CD4-positive, alpha-beta T cell treated with Interleukin-21 for 1 hour (primary cell): ENCODE measurements around the gene MYO1E.

Experiments
- DNase-seq: peaks from one replicate; pipeline ENCODE4 v3.0.0-alpha.2; 2020

MYO1E gene

DNA sequence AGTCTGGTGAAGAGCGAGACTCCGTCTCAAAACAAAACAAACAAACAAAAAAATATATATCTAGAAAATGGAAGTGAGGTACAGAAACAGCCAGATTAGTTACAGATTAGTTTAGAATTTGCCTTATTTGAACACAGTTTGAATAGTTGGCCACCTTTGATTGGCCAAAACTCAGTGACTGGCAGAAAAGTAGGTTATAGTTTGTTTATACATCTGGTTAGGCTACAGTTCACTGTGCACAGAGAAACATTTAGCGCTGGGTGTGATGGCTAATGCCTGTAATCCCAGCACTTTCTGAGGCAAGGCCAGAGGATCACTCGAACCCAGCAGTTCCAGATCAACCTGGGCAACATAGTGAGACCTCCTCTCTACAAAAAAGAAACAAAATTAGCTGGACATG, 114.4 kb downstream of the MYO1E start:
- no peak for DNase-seq

DNA sequence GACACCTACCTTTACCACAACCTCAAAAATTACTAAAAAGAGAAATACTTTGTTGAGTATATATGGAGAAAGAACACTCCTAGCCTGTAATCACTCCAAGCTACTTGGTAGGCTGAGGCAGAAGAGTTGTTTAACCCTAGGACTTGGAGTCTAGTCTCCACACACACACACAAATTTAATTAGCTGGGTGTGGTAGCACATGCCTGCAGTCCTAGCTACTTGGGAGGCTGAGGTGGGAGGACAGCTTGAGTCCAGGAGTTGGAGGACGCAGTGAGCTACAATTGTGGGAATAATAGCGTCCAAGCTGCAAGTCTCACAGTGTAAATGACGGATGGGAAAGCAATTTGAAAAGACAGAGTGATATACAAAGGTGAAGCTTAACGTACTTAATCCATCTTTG, 115.5 kb downstream of the MYO1E start:
- no peak for DNase-seq

DNA sequence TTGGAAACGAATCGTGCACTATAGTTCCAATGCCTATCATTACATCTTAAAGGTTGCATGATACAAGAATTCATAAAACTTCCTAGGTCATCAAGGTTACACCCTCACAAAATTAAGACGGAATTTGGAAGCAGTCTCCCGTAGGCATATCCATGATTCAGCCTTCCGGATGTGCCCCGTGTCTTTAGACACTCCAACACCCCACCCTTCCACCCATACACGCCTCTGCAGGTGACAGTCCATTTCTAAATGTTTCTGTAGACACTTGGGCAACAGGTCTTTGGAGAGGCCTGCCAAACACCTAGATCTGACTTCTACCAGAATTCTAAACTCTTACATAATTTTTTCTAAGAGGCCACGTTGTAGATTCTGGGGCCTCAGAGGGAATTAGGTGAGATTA, 116.2 kb downstream of the MYO1E start:
- no peak for DNase-seq

DNA sequence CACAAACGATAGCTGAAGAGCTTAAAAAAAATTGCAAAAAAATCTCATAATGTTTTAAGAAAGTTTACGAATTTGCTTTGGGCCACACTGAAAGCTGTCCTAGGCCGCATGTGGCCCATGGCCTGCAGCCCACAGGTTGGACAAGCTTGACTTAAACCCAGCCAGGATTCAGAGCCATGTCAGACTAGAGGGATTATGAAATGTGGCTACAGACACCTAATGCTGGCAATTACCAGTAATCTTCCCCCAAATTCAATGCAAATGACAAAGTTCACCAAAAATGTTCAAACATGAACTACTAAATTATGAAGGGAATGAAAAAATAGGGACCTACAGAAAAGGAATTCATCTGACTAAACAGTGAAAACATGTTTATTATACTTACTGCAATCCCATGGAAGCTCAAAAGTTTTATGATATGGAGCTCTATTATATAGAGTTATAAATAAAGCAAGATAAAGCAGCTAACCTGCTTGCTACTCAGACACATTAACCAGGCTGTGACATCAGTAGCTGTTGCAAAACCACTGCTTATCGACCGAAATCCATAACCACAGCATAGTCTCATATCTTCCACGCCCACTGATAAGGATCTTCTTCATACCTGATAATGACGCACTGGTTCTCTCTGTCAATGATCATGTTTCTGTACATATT, 116.9 kb downstream of the MYO1E start:
- peak; percentile 37 for DNase-seq

DNA sequence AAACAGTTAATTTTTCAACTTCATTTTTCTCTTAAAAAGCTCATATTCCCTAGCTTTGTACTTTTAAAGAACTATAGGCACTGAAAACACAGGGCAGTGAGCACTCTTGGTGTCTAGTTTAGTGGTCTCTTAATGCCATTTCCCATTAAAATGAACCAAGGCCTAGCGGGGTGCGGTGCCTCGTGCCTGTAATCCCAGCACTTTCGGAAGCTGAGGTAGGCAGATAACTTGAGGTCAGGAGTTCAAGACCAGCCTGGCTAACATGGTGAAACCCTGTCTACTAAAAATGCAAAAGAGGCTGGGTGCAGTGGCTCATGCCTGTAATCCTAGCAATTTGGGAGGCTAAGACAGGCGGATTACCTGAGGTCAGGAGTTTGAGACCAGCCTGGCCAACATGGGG, 120.5 kb downstream of the MYO1E start:
- no peak for DNase-seq

DNA sequence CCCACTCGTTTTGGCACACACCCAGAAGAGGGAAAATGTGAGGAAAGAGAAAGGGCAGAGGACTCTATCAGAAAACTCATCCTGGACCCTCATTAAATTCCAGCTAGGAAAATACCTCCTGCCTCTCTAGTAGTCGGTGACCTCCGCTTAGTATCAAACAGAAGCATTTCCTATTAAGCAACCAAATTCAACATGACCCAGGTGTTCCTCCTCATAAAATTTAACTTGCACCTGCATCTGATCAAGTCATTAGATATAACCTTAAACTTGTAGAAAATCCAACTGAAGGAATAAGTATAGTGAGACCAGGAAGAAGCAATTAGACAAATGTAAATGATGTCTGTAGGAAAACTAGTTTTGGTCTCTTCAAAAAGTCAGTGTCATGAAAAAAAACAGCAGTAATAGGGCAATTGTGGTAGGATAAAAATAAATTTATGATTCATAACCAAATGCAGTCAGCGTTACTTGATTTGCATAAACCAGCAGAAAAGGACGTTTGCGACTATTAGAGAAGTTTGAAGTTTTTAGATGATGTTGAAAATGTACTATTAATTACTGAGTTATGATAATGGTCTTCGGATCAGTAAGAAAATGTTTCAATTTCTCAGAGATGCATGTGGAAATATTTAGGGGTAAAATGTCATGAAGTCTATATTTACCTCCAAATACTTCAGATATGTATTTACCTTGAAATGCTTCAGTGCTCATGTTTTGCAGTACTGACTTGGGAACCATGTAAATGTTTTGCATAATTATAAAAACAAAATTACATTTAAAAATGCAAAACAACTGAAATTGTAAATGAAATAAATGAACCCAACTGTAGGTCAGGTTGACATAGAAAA, 121.4 kb downstream of the MYO1E start:
- no peak for DNase-seq

DNA sequence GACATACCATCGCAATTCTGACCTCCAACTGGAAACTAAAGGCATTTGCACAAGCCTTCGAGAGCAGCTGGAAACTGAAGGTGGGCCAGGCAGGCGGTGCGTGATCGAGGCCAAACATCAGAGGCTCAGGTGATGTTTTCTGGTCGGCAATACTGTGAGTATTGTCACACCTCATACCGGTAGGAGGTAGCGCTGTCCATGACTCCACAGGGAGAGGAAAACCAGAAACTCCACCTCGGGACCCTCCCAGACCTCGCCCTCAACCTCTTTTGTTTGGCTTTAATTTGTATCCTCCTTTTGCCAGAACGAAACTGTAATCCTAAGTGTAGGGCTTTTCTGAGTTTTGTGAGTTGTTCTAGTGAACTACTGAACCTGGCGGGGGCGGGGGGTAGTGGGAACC, 122.4 kb downstream of the MYO1E start:
- no peak for DNase-seq

DNA sequence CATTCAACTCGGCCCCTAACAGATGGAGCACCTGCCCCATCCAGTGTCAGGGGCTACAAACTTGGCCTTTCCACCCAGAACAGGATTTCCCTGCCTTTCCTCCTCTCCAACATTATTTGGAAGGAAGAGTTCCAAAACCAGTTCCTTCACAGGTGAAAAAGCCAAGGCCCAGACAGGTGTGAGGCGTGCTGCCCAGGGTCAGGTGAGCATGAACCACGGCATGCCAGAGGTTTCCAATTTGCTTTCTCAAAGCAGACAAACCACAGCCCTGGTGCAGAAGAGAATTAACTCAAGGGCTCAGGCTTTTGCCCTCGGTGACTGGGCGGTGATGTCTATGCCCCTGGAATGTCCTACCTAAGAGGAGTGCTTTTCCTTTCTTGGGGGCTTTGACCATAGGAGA, 122.9 kb downstream of the MYO1E start:
- DNase-seq = no peak

DNA sequence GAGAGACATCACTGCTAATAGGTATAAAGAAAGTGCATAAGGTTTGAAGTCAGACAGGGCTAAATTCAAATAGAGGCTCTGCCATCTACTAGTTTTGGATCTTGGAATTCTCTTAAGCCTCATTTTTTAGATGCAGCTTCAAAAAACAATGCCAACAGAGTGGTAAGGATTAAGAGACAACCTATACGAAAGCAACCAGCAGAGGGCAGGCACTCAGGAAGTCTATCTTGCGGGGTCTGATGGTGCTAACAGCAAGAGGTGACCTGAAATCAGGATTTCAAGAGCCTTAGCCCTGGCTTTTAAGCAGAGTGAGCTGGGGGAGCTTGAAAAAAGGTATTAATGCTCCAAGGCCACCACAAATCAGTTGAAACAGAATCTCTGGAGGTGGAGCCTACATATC, 125.3 kb downstream of the MYO1E start:
- DNase-seq = peak; percentile 57

DNA sequence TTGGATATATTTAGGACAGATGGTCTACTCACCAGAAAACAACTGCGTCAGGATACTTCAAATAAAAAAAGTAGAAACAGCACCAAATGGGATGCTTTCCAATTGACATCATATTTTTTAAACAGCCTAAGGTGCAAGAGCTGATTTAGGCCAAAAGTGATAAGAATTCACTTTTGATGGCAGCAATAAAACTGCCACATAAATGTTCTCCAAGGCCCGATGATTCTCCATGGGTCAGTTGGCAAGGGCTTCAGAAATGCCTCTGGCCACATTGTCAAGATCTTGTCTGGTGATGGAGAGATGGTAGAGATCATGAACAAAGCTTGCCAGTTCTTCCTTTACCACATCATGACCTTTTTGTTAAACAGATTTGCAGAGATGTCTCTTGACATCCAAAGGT, 127.1 kb downstream of the MYO1E start:
- no peak for DNase-seq

DNA sequence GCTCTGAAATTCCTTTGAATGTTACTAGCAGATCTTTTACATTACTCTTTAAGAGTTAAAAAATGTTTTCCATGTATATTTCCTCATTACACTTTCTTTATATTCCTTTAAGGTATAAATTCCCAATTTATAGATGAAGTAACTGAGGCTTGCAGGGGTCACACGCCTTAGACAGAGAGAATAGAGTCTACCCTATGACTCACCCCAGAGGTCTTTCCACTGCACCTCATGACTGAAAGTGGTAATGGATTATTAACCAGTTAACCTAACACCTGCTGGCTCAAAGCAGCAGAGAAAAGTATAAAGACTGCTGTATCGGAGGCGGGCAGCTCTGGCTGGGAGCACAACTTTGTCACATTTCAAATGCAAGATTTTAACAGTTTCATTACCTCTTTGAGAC, 128.3 kb downstream of the MYO1E start:
- DNase-seq = no peak

DNA sequence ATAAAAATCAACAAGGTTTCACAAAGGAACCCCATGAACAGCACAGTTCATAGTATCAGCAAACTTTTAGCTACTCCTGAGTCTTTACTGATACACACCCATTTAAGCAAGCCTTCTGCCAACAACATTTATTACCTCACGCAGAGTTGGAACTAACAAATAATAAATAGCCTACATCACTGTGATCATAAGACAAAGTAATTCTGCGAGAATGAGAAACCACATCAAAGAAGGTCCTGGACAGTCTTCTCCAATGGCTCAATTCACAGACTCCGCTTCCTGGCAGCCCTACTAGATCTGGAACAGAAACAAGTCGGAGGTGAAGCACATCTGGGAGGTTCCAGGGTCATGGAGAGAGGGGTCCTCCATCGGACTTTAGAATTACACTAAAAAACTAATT, 129.0 kb downstream of the MYO1E start:
- no peak for DNase-seq

DNA sequence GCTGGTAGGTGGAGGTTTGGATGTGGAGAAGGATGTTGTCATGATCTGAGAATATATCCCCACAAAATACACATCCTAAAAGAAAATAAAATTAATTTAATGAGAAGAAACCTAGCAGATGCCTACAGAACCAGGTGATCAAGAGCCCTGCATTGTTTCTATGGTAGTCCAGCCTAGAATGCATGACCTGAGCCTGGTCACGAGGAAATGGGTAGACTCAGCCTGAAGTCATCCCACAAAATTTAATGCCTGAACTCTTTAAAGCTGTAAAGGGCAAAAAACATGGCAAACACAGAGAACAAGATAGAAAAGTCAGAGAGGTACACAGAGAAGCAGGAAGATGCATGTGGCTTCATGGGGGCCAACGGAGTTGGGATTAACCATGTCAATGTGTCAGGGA, 130.0 kb downstream of the MYO1E start:
- no peak for DNase-seq

DNA sequence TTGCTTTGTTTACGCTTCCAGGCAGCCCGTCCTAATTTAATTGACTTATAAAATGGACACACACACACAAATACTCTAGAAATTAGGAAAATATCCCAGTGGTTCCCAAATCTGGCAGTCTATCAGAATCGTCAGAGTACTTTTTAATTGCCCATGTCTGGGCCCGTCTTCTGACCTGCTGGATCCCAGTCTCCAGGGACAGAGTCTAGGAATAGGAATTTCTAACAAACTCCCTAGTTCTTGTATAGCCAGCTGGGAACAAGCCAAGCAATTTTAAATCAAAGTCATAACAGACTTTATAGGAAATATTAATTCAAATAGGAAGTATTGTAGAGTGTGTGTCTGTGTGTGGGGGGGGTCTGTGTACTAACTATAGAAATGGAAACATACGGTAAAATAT, 132.6 kb downstream of the MYO1E start:
- no peak for DNase-seq

DNA sequence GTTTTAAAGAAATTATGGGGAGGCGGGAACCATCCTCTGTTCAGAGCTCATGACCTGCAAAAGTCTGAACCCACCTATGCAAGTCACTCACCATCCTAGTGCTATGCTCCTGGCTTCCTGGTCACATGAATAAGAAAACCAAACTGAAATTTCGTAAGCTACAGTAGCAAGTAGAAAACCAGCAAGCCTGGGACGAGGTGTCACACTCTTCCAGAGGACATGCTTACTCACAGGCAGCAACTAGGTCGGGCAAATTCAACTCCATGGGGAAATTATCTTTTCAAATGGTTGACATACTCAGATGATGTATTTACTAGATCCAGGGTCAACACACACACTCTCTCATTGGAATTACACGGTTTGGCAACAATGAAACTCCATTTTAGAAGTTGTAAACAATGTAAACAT, 134.7 kb downstream of the MYO1E start:
- no peak for DNase-seq

DNA sequence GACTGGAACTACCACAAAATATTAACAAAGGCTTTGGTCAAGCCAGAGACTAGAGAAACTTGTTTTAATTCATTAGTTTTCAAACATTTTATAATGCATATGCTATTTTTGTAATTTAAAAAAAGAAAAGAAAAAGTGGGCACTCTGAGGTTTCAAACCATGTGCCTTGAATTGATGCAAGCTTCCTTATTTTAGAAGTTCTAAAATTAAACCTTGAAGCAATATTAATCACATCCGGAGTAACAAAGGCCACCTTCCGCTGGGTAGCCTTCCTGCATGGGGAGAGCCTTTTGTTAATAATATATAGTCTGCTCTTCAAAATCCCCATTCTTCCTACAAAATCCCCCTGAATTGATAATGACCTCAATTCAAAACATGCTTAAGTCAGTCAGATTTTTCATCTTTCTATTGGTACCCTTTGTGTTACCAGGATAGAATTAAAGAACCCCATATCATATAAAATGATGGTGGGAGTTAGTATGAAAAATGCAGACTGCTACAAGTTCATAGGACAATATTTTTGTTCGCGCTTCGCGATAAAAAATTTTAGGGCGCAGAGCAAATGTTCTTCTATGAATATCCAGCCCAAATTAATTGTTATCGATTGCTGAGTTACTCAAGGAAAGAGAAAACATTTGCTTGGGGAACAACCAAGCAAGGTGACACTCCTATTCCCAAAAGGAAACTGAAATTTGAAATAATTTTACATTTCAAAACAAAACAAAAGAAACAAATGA, 135.4 kb downstream of the MYO1E start:
- no peak for DNase-seq

DNA sequence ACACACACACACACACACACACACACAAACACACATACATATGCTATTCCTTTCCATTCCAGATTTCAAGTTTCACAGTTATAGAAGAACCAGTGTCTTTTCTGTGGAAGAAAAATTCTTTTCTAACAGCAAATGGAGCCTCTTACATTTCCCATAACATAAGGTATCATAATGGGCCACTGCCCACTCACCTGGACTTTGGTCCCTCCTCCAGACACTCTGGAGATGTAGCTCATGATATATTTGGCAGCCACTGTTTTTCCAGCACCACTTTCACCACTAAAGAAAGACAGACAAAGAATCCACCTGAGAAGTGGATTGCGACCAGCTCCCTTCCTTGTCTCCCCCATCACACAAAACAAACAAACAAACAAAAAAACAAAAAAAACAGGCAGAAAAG, 136.3 kb downstream of the MYO1E start:
- no peak for DNase-seq

DNA sequence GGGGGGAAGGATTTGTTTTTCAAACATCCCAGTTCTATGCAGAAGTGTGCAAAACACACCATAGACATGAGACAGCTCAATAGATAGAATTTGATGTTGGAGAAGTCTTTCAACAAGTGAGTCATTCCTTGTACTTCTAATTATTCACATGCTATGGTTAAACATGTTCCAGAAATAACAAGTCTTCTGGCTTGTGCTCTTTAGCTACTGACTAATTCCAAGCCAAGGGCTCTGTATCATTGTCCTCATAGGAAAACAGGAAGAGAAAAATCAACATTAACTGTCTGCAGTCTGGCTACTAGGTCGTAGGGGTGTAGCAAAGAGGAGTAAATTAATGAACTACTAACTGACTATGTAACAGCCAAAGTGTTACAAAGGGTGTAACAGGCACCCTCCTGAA, 140.2 kb downstream of the MYO1E start:
- no peak for DNase-seq

DNA sequence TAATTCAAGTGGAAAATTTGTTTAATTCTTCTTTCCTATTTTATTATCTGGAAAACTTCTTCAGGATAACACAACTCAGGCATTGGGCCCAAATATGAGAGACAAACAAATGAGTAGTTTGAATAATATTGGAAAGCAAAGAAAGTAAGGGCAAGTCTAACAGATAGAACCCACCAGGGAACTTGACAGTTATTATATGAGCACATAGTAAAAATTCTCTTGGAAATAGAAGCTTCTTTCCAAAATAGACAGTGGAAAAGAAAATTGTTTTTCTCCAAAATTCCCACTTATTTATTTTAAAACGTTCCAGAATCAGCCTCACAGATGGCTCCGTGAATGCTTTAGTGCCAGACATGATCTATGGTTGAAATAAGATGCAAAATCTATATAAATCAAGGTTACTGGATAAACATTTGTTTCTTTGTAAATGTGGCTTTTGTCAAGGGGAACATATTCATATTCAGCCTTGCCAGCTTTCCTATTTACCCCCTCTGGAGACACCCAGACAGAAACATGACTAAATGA, 142.1 kb downstream of the MYO1E start:
- no peak for DNase-seq

DNA sequence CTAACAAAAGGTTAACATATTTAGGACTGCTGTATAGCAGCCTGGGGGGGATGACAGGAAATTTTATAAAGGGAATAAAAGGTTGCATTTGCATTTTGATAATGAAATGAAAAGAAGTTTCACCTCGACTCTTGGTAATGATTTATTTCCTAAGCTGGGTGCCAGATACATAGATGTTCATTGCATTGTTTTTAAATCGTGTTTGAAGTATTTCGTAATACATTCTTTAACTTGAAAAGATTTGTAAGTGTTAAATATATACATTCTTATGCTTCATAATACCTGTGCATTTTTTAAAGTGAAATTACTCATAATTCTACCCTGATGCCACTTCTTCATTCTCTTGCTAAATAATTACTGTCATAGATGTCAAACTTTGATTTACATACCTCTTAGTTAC, 143.2 kb downstream of the MYO1E start:
- DNase-seq = no peak

DNA sequence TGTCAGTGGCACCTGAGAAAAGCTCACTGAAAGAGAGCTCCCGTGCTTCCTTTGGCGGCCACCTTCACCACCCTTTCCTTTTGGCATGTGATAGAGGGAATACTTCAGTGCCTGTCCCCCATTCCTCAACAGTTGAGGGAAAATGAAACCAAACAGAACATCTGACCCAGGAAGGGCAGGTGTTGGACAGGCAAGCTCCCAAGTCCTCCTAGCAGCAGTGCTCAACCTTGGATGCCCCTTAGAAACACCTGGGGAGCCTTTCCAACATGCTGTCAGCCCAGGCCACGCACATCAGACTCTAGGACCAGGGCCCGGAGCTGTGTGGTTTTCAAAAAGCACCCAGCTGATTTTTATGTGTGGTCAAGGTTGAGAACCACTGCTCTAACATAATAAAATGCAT, 143.7 kb downstream of the MYO1E start:
- no peak for DNase-seq

DNA sequence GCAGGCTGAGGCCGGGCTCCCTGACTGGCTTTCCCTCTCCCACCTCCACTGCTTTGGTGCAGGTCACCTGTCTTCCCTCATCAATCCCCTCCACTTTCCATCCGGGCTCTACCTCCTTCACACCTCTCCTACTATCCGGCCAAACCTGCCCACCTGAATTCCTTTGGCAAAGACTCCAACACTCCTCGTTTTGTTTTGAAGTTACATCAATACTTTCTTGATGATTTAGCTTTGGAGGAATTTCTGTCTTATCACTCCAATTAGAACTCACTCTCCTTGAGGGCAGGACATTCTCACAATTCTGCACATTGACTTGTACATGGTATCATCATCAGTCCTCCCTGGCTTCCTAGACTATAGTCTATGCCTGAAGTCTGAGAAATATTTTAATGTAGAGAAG, 145.7 kb downstream of the MYO1E start:
- no peak for DNase-seq

DNA sequence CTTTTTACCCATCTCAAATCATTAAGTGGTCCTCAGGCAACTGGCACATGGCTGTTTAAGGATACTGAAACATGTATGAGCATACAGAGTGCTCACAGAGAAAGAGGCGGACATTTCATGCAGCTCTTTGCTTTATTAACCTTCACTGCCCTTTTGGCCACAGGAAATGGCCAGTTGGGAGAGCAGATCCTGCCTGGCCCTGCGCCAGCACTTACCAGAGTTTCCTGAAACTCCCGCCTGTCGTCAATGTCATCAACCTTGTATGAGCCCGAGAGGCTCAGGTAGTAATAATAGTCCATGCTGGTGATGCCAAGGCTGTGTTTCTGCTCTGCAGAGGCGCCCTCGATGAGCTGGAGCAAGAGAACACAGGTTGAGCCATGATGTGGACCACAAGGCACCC, 148.2 kb downstream of the MYO1E start:
- no peak for DNase-seq

DNA sequence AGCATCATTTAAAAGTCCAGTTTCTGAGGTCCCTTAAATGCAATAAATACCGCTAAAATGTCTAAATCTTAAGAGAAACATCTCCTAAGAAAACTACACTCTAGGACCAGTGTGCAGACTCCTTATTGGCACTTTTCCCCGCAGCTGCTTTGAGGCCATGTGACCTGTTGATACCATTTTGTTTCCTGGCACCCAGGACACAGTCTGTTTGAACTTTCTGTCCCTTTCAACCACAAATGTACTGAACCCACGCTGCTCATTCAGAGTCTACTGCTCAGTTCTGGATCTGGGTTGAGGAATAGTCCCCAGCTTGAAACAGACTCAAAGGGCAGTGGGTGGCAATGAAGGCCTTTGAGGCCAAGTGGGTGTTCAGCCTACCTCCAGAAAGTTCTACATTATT, 148.9 kb downstream of the MYO1E start:
- DNase-seq = no peak
